Spleen (tissue), 11 donors: ENCODE measurements around the gene IP6K3. TPM values are rescaled to one million over a fixed set of nuclear protein-coding genes. Genes with fewer than 3 reads are reported as not detected.

Source experiments
- DNase-seq: peaks from one replicate; pipeline ENCODE4 v3.0.0-alpha.2; 2020
- H3K27ac ChIP-seq, 8 donors: fragments of 200-600 bp; sonication (generic) in 7 of 8; 1 replicate in 4 of 8; 2 replicates in 4 of 8; pipeline versions ENCODE4 v1.5.0 to v1.8.0; 2016 to 2021; ENCODE audit warnings: inconsistent platforms in 4 of 8, mild to moderate bottlenecking in 4 of 8, moderate library complexity in 1 of 8
- H3K27me3 ChIP-seq, 7 donors: fragments of 200-600 bp; sonication (generic) in 6 of 7; replicated peaks in 1 of 7; 1 replicate in 4 of 7; 2 replicates in 3 of 7; pipeline versions ENCODE4 v1.5.0 to v1.8.0; 2016 to 2021; ENCODE audit warnings: inconsistent platforms in 3 of 7, mild to moderate bottlenecking in 1 of 7
- H3K36me3 ChIP-seq, 6 donors: fragments of 200-600 bp; sonication (generic) in 5 of 6; 1 replicate in 4 of 6; 2 replicates in 2 of 6; pipeline versions ENCODE4 v1.5.0 to v1.8.0; 2016 to 2021; ENCODE audit warnings: inconsistent platforms in 2 of 6
- H3K4me1 ChIP-seq, 6 donors: fragments of 200-600 bp; sonication (generic) in 5 of 6; 1 replicate in 3 of 6; 2 replicates in 3 of 6; pipeline versions ENCODE4 v1.5.0 to v1.8.0; 2016 to 2021; ENCODE audit warnings: inconsistent platforms in 3 of 6
- H3K4me3 ChIP-seq, 8 donors: fragments of 200-600 bp; sonication (generic) in 7 of 8; 1 replicate in 4 of 8; 2 replicates in 4 of 8; pipeline versions ENCODE4 v1.5.0 to v1.8.0; 2016 to 2021; ENCODE audit warnings: inconsistent platforms in 4 of 8, mild to moderate bottlenecking in 4 of 8, moderate library complexity in 2 of 8
- H3K9me3 ChIP-seq, 8 donors: fragments of 200-600 bp; sonication (generic) in 7 of 8; 1 replicate in 4 of 8; 2 replicates in 4 of 8; pipeline versions ENCODE4 v1.5.0 to v1.8.0; 2016 to 2021; ENCODE audit warnings: inconsistent platforms in 4 of 8
- POLR2A ChIP-seq, 3 donors: fragments of 450-650 bp; IDR thresholded peaks; one replicate each; pipeline ENCODE4 v1.5.1; 2017; ENCODE audit warnings: antibody characterized with exemption in 3 of 3, mild to moderate bottlenecking in 1 of 3
- POLR2AphosphoS5 ChIP-seq, 3 donors: sonication (generic); formaldehyde crosslinking; IDR thresholded peaks; one replicate each; pipeline ENCODE4 v1.5.1; 2017; ENCODE audit warnings: antibody characterized with exemption in 3 of 3
- WGBS, 5 donors: extraction: QIAGEN DNeasy Blood & Tissue Kit in 3 of 5; methylation state at CpG; one replicate each; pipeline versions ENCODE4 v1.1.5 to v1.1.7; 2013 to 2018; 5-methylcytosine and 5-hydroxymethylcytosine counted together
- intact Hi-C: fragments of 100-400 bp; cut with DNase I; formaldehyde crosslinking; loops from one replicate; pipeline ENCODE4 v1.15.0; 2023; ENCODE audit warnings: low total_unique reads
- polyA plus RNA-seq, 3 donors: library from polyadenylated mRNA; stranded (reverse); fragments of 200-250 nt; gene quantifications; one replicate each; pipeline ENCODE4 v1.2.1, GENCODE V29; 2013
- total RNA-seq, 7 donors: library from RNA; depleted of rRNA in 3 of 7; stranded (reverse); fragments of >200 nt in 3 of 7; fragmentation: NEBNext Ultra II Directional in 4 of 7; extraction: Animal tissue kit (Norgen Biotek cat#: 25700) in 4 of 7; gene quantifications; one replicate each; pipeline versions ENCODE4 v1.1.0 to v1.2.1, GENCODE V29; 2016 to 2021
- TF ChIP-seq, protein P1 (sequence below), 11 experiments: fragments of 200-600 bp in 7 of 11; fragments of 450-650 bp in 4 of 11; sonication (generic) in 4 of 11; IDR thresholded peaks in 8 of 11; conservative IDR thresholded peaks in 3 of 11; 1 replicate in 7 of 11; 2 replicates in 4 of 11; pipeline versions ENCODE4 v1.4.0 to v1.8.0; 2016 to 2021; ENCODE audit warnings: antibody characterized with exemption in 11 of 11, inconsistent platforms in 4 of 11, mild to moderate bottlenecking in 1 of 11
- donor health status: healthy with polysubstance abuse.
- donor health status: DM: no; HTN: no; CAD: no; lungs with moderate emphysema.
- donor health status: DM: no; HTN: no; CAD: no.
- donor health status: Bipolar disorder and iron deficiency.
- donor health status: healthy.
- donor health status: DM: no; HTN: no; CAD: no.
- donor health status: DM: yes; HTN: yes; CAD: no.

IP6K3 gene
- total and polyA plus RNA-seq, 10 donors = 0.30 to 5.8 (median 2.2) TPM

DNA sequence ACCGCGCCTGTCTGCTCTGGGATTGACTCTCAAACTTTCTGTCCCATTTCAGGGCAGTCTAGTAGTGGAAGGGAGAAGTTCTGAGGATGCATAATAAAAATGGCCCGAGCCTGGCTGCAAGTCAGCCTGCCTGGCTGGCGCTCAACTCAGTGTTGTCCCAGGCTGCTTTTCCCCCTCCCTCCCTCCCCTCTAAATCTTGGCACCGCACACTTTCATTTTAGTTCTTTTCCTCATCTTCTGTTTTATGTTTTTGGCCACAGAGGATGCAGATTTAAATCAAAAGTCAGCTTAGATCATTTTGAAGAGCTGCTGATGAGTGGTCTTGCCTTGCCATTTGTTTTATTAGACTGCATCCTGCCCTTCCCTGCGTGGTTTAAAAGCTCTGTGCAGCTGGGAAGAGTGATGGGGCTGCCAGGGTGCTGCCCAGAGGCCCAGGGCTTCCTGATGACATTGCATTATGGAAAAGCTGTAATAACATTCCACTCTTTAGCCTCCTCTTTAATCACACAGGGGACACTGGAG, 28.7 kb downstream of the IP6K3 start:
- Histone ChIP-seq H3K27me3 (peaks cover 0 to 5% (median 0%) of the 10 kb centered on the region in 7 donors), H3K4me3 (no peak overlapping the region), H3K4me1 (peaks cover 0 to 16% (median 2%) of the 10 kb centered on the region in 6 donors), H3K27ac (peak overlapping the region in 2 of 8 donors; percentile 26 to 39), H3K9me3 (no peaks in the 10 kb centered on the region), H3K36me3 (no peaks in the 10 kb centered on the region)
- intact Hi-C loops = no loop called here
- 47 to 65% (median 49%) methylated on average over 6 of the region's 6 CpGs for WGBS, 5 donors
- DNase-seq = no peak
- TF ChIP-seq, protein P1, sequence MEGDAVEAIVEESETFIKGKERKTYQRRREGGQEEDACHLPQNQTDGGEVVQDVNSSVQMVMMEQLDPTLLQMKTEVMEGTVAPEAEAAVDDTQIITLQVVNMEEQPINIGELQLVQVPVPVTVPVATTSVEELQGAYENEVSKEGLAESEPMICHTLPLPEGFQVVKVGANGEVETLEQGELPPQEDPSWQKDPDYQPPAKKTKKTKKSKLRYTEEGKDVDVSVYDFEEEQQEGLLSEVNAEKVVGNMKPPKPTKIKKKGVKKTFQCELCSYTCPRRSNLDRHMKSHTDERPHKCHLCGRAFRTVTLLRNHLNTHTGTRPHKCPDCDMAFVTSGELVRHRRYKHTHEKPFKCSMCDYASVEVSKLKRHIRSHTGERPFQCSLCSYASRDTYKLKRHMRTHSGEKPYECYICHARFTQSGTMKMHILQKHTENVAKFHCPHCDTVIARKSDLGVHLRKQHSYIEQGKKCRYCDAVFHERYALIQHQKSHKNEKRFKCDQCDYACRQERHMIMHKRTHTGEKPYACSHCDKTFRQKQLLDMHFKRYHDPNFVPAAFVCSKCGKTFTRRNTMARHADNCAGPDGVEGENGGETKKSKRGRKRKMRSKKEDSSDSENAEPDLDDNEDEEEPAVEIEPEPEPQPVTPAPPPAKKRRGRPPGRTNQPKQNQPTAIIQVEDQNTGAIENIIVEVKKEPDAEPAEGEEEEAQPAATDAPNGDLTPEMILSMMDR (IDR thresholded peaks at IDR 0.05 in 8 of 11, conservative IDR thresholded peaks at IDR 0.05 in 3 of 11) = no peak
- no peak for TF ChIP-seq POLR2AphosphoS5 (IDR thresholded peaks at IDR 0.05)
- no peak for TF ChIP-seq POLR2A (IDR thresholded peaks at IDR 0.05)

DNA sequence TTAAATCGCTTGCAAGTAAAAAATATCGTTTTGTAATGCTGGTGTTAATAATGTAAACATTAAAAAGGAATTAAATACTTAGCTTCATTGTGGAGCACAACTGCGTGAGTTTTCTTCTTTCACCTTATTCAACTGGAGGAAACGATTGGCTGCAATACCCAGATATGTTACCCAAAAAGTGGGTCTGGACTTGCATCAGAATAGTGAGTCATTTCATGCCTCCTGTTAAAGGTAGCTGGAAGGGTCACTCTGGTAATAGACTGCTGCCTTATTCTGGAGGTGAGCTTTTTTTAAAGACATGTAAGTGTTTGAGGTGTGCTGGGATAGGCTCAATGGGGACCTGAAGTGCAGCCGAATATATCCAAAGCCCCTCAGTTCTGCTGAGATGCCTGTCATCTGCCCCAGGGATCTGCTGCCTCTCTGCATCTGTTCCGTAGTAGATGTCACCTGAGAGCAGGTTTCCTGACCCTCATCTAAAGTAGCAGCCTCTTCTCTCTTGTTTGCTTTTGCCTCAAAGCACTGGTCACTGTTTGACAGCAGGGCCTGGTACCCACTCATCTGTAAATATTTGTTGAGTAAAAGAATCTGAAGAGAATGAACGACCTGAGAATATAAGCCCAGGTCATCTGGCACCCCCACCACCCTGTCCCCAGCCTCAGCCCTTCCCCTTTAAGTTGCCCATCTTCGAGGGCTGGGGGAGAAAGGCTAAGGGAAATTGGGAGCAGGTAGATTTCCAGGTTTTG, 29.6 kb downstream of the IP6K3 start:
- Histone ChIP-seq H3K36me3 (no peaks in the 10 kb centered on the region), H3K9me3 (no peaks in the 10 kb centered on the region), H3K27me3 (no peaks in the 10 kb centered on the region), H3K4me1 (peaks cover under 1 to 22% (median 4%) of the 10 kb centered on the region in 6 donors), H3K4me3 (no peak overlapping the region), H3K27ac (no peak overlapping the region)
- WGBS, 5 donors = 81 to 91% (median 89%) methylated on average over 8 of the region's 8 CpGs
- intact Hi-C loops = no loop called here
- TF ChIP-seq POLR2A (IDR thresholded peaks at IDR 0.05) (no peak), POLR2AphosphoS5 (IDR thresholded peaks at IDR 0.05) (no peak)
- TF ChIP-seq, protein P1 (IDR thresholded peaks at IDR 0.05 in 8 of 11, conservative IDR thresholded peaks at IDR 0.05 in 3 of 11) = no peak
- peak; percentile 17 for DNase-seq

DNA sequence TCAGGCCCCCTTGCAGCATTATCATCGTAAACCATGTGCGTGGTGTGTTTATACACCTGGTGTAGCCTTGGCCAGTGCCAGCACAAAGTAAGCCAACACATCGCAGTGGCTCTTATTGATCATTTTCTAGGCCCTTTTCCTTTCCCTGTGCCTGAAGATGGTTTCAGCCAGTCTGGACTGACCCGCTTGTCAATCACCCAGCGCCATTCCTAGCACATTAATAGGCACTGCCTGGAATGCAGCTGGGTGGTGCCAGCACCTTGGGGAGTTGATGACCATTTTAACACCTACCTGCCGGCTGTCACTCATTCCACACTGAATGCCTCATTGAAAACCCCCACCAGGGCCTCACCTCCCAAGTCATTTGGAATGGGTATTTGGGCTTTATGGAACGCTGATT, 30.3 kb downstream of the IP6K3 start:
- Histone ChIP-seq H3K36me3 (no peaks in the 10 kb centered on the region), H3K27me3 (no peaks in the 10 kb centered on the region), H3K9me3 (no peaks in the 10 kb centered on the region), H3K4me1 (peaks cover 4 to 24% (median 7%) of the 10 kb centered on the region in 6 donors), H3K4me3 (no peak overlapping the region), H3K27ac (no peak overlapping the region)
- DNase-seq = peak; percentile 23
- WGBS, 5 donors = 89 to 99% (median 94%) methylated on average over 7 of the region's 7 CpGs
- TF ChIP-seq, protein P1 (IDR thresholded peaks at IDR 0.05 in 8 of 11, conservative IDR thresholded peaks at IDR 0.05 in 3 of 11) = no peak
- no peak for TF ChIP-seq POLR2A (IDR thresholded peaks at IDR 0.05)
- TF ChIP-seq POLR2AphosphoS5 (IDR thresholded peaks at IDR 0.05) = no peak
- intact Hi-C loops = no loop called here

DNA sequence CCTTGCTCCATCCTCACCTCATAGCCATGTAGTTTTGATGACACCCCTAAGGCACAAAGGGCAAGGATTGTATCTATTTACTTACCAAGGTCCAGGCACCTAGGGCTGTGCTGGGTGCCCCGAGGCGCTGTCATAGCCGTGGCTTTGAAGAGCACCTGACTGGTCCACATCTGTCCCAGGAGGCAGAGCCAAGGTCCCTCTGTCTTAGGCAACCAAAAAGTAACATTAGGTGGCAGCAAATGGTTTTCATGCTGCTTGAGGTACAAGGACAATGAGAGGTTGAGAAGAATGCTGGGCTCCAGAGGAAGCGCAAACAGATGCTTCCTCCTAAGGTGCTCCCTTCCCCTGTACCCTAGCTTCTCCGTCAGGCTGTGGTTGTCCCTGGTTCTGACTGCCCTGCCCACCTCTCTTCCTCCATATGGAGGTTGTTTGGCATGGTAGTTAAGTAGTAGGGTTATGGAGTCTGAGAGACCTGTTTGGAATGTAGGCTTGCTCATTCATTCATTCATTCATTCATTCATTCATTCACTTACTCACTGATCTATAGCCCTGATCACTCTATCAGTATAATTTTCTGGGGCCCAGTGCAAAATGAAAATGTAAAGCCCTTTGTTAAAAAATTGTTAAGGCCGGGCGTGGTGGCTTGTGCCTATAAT, 32.2 kb downstream of the IP6K3 start:
- intact Hi-C loops = no loop called here
- Histone ChIP-seq H3K27ac (no peak overlapping the region), H3K27me3 (no peaks in the 10 kb centered on the region), H3K36me3 (peaks cover 0 to 8% (median 0%) of the 10 kb centered on the region in 6 donors), H3K4me3 (no peak overlapping the region), H3K9me3 (no peaks in the 10 kb centered on the region), H3K4me1 (peaks cover 10 to 36% (median 23%) of the 10 kb centered on the region in 6 donors)
- WGBS, 5 donors = 48 to 84% (median 66%) methylated on average over 7 of the region's 7 CpGs
- peak; percentile 37 for DNase-seq
- no peak for TF ChIP-seq POLR2AphosphoS5 (IDR thresholded peaks at IDR 0.05)
